SU-DHL-6 (cell line): ENCODE data around the gene CALHM3.

ENCODE experiments used
- H2AFZ ChIP-seq: fragments of 200-600 bp; sonication (generic); 2 replicates; pipeline ENCODE4 v1.6.1; 2014; ENCODE audit warnings: low read depth, mild to moderate bottlenecking, moderate library complexity, mixed read lengths, antibody characterized with exemption, low read length; ENCODE audit not compliant: severe bottlenecking
- H3F3A ChIP-seq: fragments of 200-600 bp; shearing (Covaris generic); 2 replicates; pipeline ENCODE4 v1.6.0; 2016; ENCODE audit warnings: antibody characterized with exemption, mild to moderate bottlenecking; ENCODE audit not compliant: insufficient read depth
- H3K27ac ChIP-seq: fragments of 200-600 bp; sonication (generic); 2 replicates; pipeline ENCODE4 v1.5.1; 2016; ENCODE audit warnings: low read depth, mild to moderate bottlenecking, low read length, moderate library complexity, mixed read lengths
- H3K27me3 ChIP-seq: fragments of 200-600 bp; sonication (generic), shearing (Covaris generic); 2 replicates; pipeline ENCODE4 v1.6.0; 2014; ENCODE audit warnings: mild to moderate bottlenecking, low read length
- H3K36me3 ChIP-seq: fragments of 200-600 bp; sonication (generic); 2 replicates; pipeline ENCODE4 v1.6.1; 2014; ENCODE audit warnings: mild to moderate bottlenecking, low read length, mixed read lengths
- H3K4me2 ChIP-seq: fragments of 300-600, 200-600 bp; shearing (Covaris generic), sonication (generic); 2 replicates; pipeline ENCODE4 v1.6.0; 2014; ENCODE audit warnings: low read length, low read depth, mild to moderate bottlenecking; ENCODE audit not compliant: poor library complexity, severe bottlenecking
- H3K4me3 ChIP-seq: fragments of 200-600 bp; sonication (generic); 2 replicates; pipeline ENCODE4 v1.5.1; 2014; ENCODE audit warnings: antibody characterized with exemption, low read length, mild to moderate bottlenecking, mixed read lengths; ENCODE audit not compliant: insufficient read depth, poor library complexity, severe bottlenecking
- H3K79me2 ChIP-seq: fragments of 200-600 bp; sonication (generic); 2 replicates; pipeline ENCODE4 v1.6.1; 2014; ENCODE audit warnings: mild to moderate bottlenecking, low read length, moderate library complexity; ENCODE audit not compliant: insufficient read depth
- H3K9ac ChIP-seq: fragments of 200-600 bp; sonication (generic); 2 replicates; pipeline ENCODE4 v1.7.0; 2014; ENCODE audit warnings: mild to moderate bottlenecking, low read length
- H3K9me2 ChIP-seq: fragments of 200-600 bp; sonication (generic); replicated peaks from 2 replicates; pipeline ENCODE4 v1.6.1; 2014; ENCODE audit warnings: low read length; ENCODE audit not compliant: insufficient read depth
- H3K9me3 ChIP-seq: fragments of 200-600 bp; sonication (generic); 2 replicates; pipeline ENCODE4 v1.6.1; 2014; ENCODE audit warnings: low read length, mixed read lengths; ENCODE audit not compliant: insufficient read depth
- H4K20me1 ChIP-seq: fragments of 200-600 bp; sonication (generic); 2 replicates; pipeline ENCODE4 v1.6.1; 2014; ENCODE audit warnings: low read depth, mild to moderate bottlenecking, antibody characterized with exemption, low read length, moderate library complexity, mixed read lengths
- EZH2phosphoT487 ChIP-seq: fragments of 200-600 bp; sonication (generic), shearing (Covaris generic); conservative IDR thresholded peaks from 2 replicates; pipeline ENCODE4 v1.6.1; 2018; ENCODE audit warnings: mild to moderate bottlenecking, antibody characterized with exemption, low read length, moderate library complexity, mixed read lengths
- TF ChIP-seq, protein P1 (sequence below): fragments of 200-600 bp; sonication (generic); IDR thresholded peaks from one replicate; pipeline ENCODE4 v1.5.1; 2017; ENCODE audit warnings: antibody characterized with exemption, mild to moderate bottlenecking, low read length, moderate library complexity; ENCODE audit not compliant: insufficient read depth, poor library complexity, severe bottlenecking

Gene CALHM3

GRCh38 chr10:103476046-103476768 lies 2.8 kb downstream of the CALHM3 start:
- Histone ChIP-seq H3K36me3 (no peaks in the 10 kb centered on the region), H3K27me3 (no peaks in the 10 kb centered on the region), H3K4me2 (no peak overlapping the region), H2AFZ (no peak overlapping the region), H3K9me3 (no peaks in the 10 kb centered on the region), H3F3A (peaks cover 6% of the 10 kb centered on the region), H3K27ac (no peak overlapping the region), H3K4me3 (no peak overlapping the region), H4K20me1 (no peaks in the 10 kb centered on the region), H3K79me2 (no peaks in the 10 kb centered on the region), H3K9ac (no peak overlapping the region), H3K9me2 (no peaks in the 10 kb centered on the region)
- no peak for TF ChIP-seq EZH2phosphoT487
- TF ChIP-seq, protein P1, sequence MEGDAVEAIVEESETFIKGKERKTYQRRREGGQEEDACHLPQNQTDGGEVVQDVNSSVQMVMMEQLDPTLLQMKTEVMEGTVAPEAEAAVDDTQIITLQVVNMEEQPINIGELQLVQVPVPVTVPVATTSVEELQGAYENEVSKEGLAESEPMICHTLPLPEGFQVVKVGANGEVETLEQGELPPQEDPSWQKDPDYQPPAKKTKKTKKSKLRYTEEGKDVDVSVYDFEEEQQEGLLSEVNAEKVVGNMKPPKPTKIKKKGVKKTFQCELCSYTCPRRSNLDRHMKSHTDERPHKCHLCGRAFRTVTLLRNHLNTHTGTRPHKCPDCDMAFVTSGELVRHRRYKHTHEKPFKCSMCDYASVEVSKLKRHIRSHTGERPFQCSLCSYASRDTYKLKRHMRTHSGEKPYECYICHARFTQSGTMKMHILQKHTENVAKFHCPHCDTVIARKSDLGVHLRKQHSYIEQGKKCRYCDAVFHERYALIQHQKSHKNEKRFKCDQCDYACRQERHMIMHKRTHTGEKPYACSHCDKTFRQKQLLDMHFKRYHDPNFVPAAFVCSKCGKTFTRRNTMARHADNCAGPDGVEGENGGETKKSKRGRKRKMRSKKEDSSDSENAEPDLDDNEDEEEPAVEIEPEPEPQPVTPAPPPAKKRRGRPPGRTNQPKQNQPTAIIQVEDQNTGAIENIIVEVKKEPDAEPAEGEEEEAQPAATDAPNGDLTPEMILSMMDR: no peak

- Histone ChIP-seq H3K4me3 (no peak overlapping the region), H3K9me2 (no peaks in the 10 kb centered on the region), H3K27ac (no peak overlapping the region), H3K4me2 (no peak overlapping the region), H3K9me3 (no peaks in the 10 kb centered on the region), H3K27me3 (no peaks in the 10 kb centered on the region), H3K79me2 (no peaks in the 10 kb centered on the region), H2AFZ (no peak overlapping the region), H4K20me1 (no peaks in the 10 kb centered on the region), H3K9ac (no peak overlapping the region), H3F3A (peaks cover 12% of the 10 kb centered on the region), H3K36me3 (no peaks in the 10 kb centered on the region)
- no peak for TF ChIP-seq EZH2phosphoT487
- TF ChIP-seq, protein P1: no peak
These were observed 3.6 kb downstream of the CALHM3 start for GRCh38 chr10:103475437-103475836.

DNA sequence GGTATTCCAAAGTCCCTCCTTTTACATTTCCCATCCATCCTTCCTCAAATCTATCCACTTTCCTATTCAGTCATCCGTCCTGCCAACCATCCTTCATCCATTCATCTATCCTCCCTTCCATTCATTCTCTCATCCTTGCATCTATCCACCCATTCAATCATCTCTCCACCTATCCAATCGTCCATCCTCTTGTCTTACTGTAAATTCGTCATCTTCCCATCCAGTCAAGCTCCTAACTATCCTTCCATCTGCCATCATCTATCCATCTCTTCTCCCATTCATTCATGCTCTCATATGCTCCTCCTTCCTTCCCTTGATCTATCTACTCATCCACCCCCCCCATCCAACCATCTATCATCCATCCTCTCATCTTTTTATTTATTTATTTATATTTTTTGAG lies 5.0 kb downstream of the CALHM3 start:
- Histone ChIP-seq H3K79me2 (no peaks in the 10 kb centered on the region), H4K20me1 (no peaks in the 10 kb centered on the region), H3K9me2 (no peaks in the 10 kb centered on the region), H3K27me3 (no peaks in the 10 kb centered on the region), H3F3A (peaks cover 13% of the 10 kb centered on the region), H3K27ac (no peak overlapping the region), H2AFZ (no peak overlapping the region), H3K9ac (no peak overlapping the region), H3K9me3 (no peaks in the 10 kb centered on the region), H3K36me3 (no peaks in the 10 kb centered on the region), H3K4me3 (no peak overlapping the region), H3K4me2 (no peak overlapping the region)
- TF ChIP-seq, protein P1: no peak
- TF ChIP-seq EZH2phosphoT487: no peak
